ENCODE results near the gene ELP5. TPM values are rescaled to one million over a fixed set of nuclear protein-coding genes. Genes with fewer than 3 reads are reported as not detected.

Gene ELP5
- total and polyA plus RNA-seq, 10 of the 15 experiments (the other 5 are each of a cell fraction or from before 2014, with no cell fraction given) = 41.1 to 109 (median 77.5) TPM

DNA sequence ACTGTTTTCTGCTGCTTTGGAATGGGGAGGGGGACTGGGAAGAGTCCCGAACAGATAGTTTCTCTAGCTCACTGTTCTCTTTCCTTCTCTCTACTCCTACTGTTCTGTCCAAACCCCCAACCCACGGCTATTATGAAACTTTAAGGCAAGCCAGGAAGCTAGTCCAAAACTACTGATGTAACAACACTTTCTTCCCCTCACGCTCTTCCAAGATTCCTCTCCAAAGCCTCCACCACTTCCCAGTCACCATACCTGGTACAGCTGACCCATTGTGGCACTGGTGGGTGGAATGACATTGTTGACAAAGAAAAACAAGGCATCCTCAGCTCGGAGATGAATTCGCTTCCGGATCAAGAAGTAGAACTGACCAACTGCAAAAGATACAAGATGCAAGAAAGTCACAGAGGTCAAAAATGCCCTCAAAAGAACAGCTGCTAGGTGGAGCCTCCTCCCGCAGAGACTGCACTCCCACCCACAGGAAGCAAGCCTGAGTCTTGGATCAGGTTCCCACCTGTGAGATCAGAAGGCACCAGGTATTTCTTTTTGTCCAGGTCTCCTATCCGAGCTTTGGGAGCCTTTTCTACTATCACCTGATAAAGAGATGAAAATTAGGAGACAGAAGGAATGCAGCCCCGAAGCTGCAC is 10.8 kb upstream of the ELP5 start:
- Histone ChIP-seq H3K27me3 (replicated peaks in 1 of 2; ENCODE audit: control insufficient read depth in 2 of 2, insufficient read depth in 2 of 2, low read length in 1 of 2) (no peaks in the 10 kb centered on the region), H3K4me3 (peak overlapping the region; percentile 83), H3K27ac (ENCODE audit: control insufficient read depth, insufficient read depth) (peak overlapping the region; percentile 67), H3K4me1 (ENCODE audit: control insufficient read depth, insufficient read depth, low read length) (peaks cover 16% of the 10 kb centered on the region), H3K9me3 (replicated peaks; ENCODE audit: control insufficient read depth, insufficient read depth, low read length) (no peaks in the 10 kb centered on the region), H3K36me3 (ENCODE audit: control insufficient read depth in 2 of 2, insufficient read depth in 2 of 2, low read length in 1 of 2) (peaks cover 10 to 18% of the 10 kb centered on the region in 2 experiments), H4K20me1 (ENCODE audit: control insufficient read depth, insufficient read depth) (no peaks in the 10 kb centered on the region), H3K9ac (ENCODE audit: control insufficient read depth, insufficient read depth, low read length) (peak overlapping the region; percentile 93), H3K4me2 (ENCODE audit: control insufficient read depth, insufficient read depth) (peak overlapping the region; percentile 94), H3K79me2 (ENCODE audit: control insufficient read depth, insufficient read depth, low read length) (peaks cover 43% of the 10 kb centered on the region), H2AFZ (ENCODE audit: control insufficient read depth, low read depth, low read length) (no peak overlapping the region)
- ATAC-seq (no peak), DNase-seq (ENCODE audit: low read depth, low spot score) (no peak), FAIRE-seq (no peak)
- SMC1A ChIA-PET (ENCODE audit: uncharacterized antibody, unreplicated experiment) = interaction anchor here (1.1 to 4.3 kb wide), 3 partner anchors 9 to 344 kb away, joined by 3 to 34 read pairs (median 26); partner anchors contain the start of genes ACADVL, CTDNEP1, DLG4 and ELP5
- POLR2A ChIA-PET = interaction anchor here (1.0 to 7.3 kb wide), 8 partner anchors 8 to 88 kb away, joined by 3 to 99 read pairs (median 6); partner anchors contain the start of genes ACADVL, CTDNEP1, DLG4 and DVL2
- intact Hi-C loops (cut with micrococcal nuclease; ENCODE audit: unreplicated experiment) (loop anchor here (5.0 kb wide), 1 partner anchor 66 kb away; the partner anchor contains the start of gene EIF5A), in situ Hi-C loops (cut with MboI) (no loop called here)
- 60% methylated on average over 9 of the region's 9 CpGs for WGBS (ENCODE audit: insufficient coverage, insufficient replicate concordance, low lambda C conversion rate, missing lambda C conversion rate)
- CTCF ChIA-PET = interaction anchor here (0.9 to 6.0 kb wide), 7 partner anchors 9 to 195 kb away, joined by 3 to 70 read pairs (median 4); partner anchors contain the start of genes ACADVL and DLG4
- RAD21 ChIA-PET (ENCODE audit: unreplicated experiment) = interaction anchor here (1.8 to 6.3 kb wide), 4 partner anchors 8 to 55 kb away, joined by 7 to 51 read pairs (median 10); partner anchors contain the start of genes ACADVL, CTDNEP1, DLG4 and ELP5
- no TSS peak for BruUV-seq (replicated peaks)
- TF ChIP-seq ZBED1 (IDR thresholded peaks at IDR 0.05; ENCODE audit: borderline replicate concordance) = no peak
- no peak for TF ChIP-seq FOXK2 (IDR thresholded peaks at IDR 0.05)
- TF ChIP-seq POLR2AphosphoS2 (IDR thresholded peaks at IDR 0.05; ENCODE audit: low read depth, low read length) = no peak
- no peak for TF ChIP-seq BCLAF1 (IDR thresholded peaks at IDR 0.05)
- TF ChIP-seq, protein P1, sequence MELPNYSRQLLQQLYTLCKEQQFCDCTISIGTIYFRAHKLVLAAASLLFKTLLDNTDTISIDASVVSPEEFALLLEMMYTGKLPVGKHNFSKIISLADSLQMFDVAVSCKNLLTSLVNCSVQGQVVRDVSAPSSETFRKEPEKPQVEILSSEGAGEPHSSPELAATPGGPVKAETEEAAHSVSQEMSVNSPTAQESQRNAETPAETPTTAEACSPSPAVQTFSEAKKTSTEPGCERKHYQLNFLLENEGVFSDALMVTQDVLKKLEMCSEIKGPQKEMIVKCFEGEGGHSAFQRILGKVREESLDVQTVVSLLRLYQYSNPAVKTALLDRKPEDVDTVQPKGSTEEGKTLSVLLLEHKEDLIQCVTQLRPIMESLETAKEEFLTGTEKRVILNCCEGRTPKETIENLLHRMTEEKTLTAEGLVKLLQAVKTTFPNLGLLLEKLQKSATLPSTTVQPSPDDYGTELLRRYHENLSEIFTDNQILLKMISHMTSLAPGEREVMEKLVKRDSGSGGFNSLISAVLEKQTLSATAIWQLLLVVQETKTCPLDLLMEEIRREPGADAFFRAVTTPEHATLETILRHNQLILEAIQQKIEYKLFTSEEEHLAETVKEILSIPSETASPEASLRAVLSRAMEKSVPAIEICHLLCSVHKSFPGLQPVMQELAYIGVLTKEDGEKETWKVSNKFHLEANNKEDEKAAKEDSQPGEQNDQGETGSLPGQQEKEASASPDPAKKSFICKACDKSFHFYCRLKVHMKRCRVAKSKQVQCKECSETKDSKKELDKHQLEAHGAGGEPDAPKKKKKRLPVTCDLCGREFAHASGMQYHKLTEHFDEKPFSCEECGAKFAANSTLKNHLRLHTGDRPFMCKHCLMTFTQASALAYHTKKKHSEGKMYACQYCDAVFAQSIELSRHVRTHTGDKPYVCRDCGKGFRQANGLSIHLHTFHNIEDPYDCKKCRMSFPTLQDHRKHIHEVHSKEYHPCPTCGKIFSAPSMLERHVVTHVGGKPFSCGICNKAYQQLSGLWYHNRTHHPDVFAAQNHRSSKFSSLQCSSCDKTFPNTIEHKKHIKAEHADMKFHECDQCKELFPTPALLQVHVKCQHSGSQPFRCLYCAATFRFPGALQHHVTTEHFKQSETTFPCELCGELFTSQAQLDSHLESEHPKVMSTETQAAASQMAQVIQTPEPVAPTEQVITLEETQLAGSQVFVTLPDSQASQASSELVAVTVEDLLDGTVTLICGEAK (IDR thresholded peaks at IDR 0.05; ENCODE audit: borderline replicate concordance) = no peak
- TF ChIP-seq, protein P2, sequence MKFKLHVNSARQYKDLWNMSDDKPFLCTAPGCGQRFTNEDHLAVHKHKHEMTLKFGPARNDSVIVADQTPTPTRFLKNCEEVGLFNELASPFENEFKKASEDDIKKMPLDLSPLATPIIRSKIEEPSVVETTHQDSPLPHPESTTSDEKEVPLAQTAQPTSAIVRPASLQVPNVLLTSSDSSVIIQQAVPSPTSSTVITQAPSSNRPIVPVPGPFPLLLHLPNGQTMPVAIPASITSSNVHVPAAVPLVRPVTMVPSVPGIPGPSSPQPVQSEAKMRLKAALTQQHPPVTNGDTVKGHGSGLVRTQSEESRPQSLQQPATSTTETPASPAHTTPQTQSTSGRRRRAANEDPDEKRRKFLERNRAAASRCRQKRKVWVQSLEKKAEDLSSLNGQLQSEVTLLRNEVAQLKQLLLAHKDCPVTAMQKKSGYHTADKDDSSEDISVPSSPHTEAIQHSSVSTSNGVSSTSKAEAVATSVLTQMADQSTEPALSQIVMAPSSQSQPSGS (IDR thresholded peaks at IDR 0.05; ENCODE audit: low read length) = no peak
- TF ChIP-seq, protein P3, sequence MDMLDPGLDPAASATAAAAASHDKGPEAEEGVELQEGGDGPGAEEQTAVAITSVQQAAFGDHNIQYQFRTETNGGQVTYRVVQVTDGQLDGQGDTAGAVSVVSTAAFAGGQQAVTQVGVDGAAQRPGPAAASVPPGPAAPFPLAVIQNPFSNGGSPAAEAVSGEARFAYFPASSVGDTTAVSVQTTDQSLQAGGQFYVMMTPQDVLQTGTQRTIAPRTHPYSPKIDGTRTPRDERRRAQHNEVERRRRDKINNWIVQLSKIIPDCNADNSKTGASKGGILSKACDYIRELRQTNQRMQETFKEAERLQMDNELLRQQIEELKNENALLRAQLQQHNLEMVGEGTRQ (IDR thresholded peaks at IDR 0.05; ENCODE audit: borderline replicate concordance, low read depth, low read length) = no peak
- no peak for TF ChIP-seq MXI1 (IDR thresholded peaks at IDR 0.05; ENCODE audit: low read depth, low read length)
- TF ChIP-seq ZNF384 (IDR thresholded peaks at IDR 0.05; ENCODE audit: borderline replicate concordance, low read depth, low read length) = no peak
